Esophagus muscularis mucosa (tissue), 4 donors: ENCODE measurements around the gene TRAPPC4. TPM values are rescaled to one million over a fixed set of nuclear protein-coding genes. Genes with fewer than 3 reads are reported as not detected.

Experiments used
- DNase-seq: peaks from one replicate; pipeline ENCODE4 v3.0.0-alpha.2; 2017; ENCODE audit errors: extremely low spot score
- H3K27ac ChIP-seq, 4 donors: fragments of 200-600 bp; sonication (generic); replicated peaks in 1 of 4; 1 replicate in 3 of 4; 2 replicates in 1 of 4; pipeline ENCODE4 v1.5.1; 2016 to 2019; ENCODE audit warnings: mild to moderate bottlenecking in 1 of 4
- H3K27me3 ChIP-seq, 4 donors: fragments of 200-600 bp; sonication (generic); one replicate each; pipeline versions ENCODE4 v1.5.1 to v1.6.0; 2016 to 2019
- H3K36me3 ChIP-seq, 4 donors: fragments of 200-600 bp; sonication (generic); one replicate each; pipeline ENCODE4 v1.5.1; 2016 to 2019
- H3K4me1 ChIP-seq, 4 donors: fragments of 200-600 bp; sonication (generic); one replicate each; pipeline ENCODE4 v1.5.1; 2016 to 2019
- H3K4me3 ChIP-seq, 4 donors: fragments of 200-600 bp; sonication (generic); 1 replicate in 2 of 4; 2 replicates in 2 of 4; pipeline ENCODE4 v1.5.1; 2016 to 2019; ENCODE audit warnings: mild to moderate bottlenecking in 4 of 4, moderate library complexity in 1 of 4
- H3K9me3 ChIP-seq, 4 donors: fragments of 200-600 bp; sonication (generic); 1 replicate in 3 of 4; 2 replicates in 1 of 4; pipeline ENCODE4 v1.5.1; 2016 to 2019
- CTCF ChIP-seq, 3 experiments: fragments of 200-600 bp in 2 of 3; fragments of 450-650 bp in 1 of 3; sonication (generic) in 2 of 3; IDR thresholded peaks; one replicate each; pipeline ENCODE4 v1.5.1; 2017 to 2019; ENCODE audit warnings: antibody characterized with exemption in 3 of 3, mild to moderate bottlenecking in 2 of 3, moderate library complexity in 1 of 3
- EP300 ChIP-seq: sonication (generic); formaldehyde crosslinking; IDR thresholded peaks from one replicate; pipeline ENCODE4 v1.6.1; 2017; ENCODE audit warnings: antibody characterized with exemption
- POLR2A ChIP-seq: fragments of 450-650 bp; IDR thresholded peaks from one replicate; pipeline ENCODE4 v1.6.1; 2017; ENCODE audit warnings: antibody characterized with exemption, moderate library complexity, mild to moderate bottlenecking, low read depth
- POLR2AphosphoS5 ChIP-seq, 2 donors: sonication (generic); formaldehyde crosslinking; IDR thresholded peaks; one replicate each; pipeline ENCODE4 v1.6.1; 2017; ENCODE audit warnings: antibody characterized with exemption in 2 of 2
- WGBS: methylation state at CpG from one replicate; pipeline ENCODE4 v1.1.5; 2018; 5-methylcytosine and 5-hydroxymethylcytosine counted together
- intact Hi-C: fragments of 100-400 bp; cut with DNase I; formaldehyde crosslinking; loops from one replicate; pipeline ENCODE4 v1.15.1; 2023
- total RNA-seq, 4 donors: library from RNA; depleted of rRNA; stranded (reverse); fragments of >200 nt; gene quantifications; one replicate each; pipeline versions ENCODE4 v1.1.0 to v1.2.1, GENCODE V29; 2016

TRAPPC4 gene
- total RNA-seq, 4 donors from 2014 or later: 38.2 to 47.2 (median 42.4) TPM

GRCh38 chr11:119029069-119029339, 10.4 kb downstream of the TRAPPC4 start:
- no peaks in the 10 kb centered on the region for H3K27me3 ChIP-seq
- H3K4me1 ChIP-seq: peaks cover 15 to 36% (median 29%) of the 10 kb centered on the region in 4 donors
- intact Hi-C loops: no loop called here
- TF ChIP-seq POLR2AphosphoS5 (IDR thresholded peaks at IDR 0.05): no peak
- no peak for TF ChIP-seq CTCF (IDR thresholded peaks at IDR 0.05)
- TF ChIP-seq POLR2A: no peak
- no peak for TF ChIP-seq EP300
- H3K9me3 ChIP-seq: no peaks in the 10 kb centered on the region
- 100% methylated on average over 1 of the region's 1 CpG for WGBS
- no peak for DNase-seq
- peaks cover 7 to 46% (median 39%) of the 10 kb centered on the region in 4 donors for H3K36me3 ChIP-seq
- H3K4me3 ChIP-seq: no peak overlapping the region
- peak overlapping the region in 2 of 4 donors; percentile 80 to 87 for H3K27ac ChIP-seq

GRCh38 chr11:119029340-119030028, 10.9 kb downstream of the TRAPPC4 start:
- no peaks in the 10 kb centered on the region for H3K27me3 ChIP-seq
- no peaks in the 10 kb centered on the region for H3K9me3 ChIP-seq
- intact Hi-C loops: no loop called here
- 73% methylated on average over 9 of the region's 10 CpGs for WGBS
- H3K36me3 ChIP-seq: peaks cover 4 to 41% (median 34%) of the 10 kb centered on the region in 4 donors
- peaks cover 15 to 34% (median 26%) of the 10 kb centered on the region in 4 donors for H3K4me1 ChIP-seq
- peak overlapping the region; percentile 80 to 87 (median 82) for H3K27ac ChIP-seq
- TF ChIP-seq EP300 (no peak), CTCF (IDR thresholded peaks at IDR 0.05) (no peak), POLR2AphosphoS5 (IDR thresholded peaks at IDR 0.05) (no peak), POLR2A (no peak)
- H3K4me3 ChIP-seq: peak overlapping the region; percentile 68 to 94 (median 80)
- DNase-seq: no peak

GRCh38 chr11:119030029-119030328, 11.4 kb downstream of the TRAPPC4 start:
- DNase-seq: no peak
- Histone ChIP-seq H3K27ac (peak overlapping the region; percentile 80 to 87 (median 82)), H3K27me3 (no peaks in the 10 kb centered on the region), H3K36me3 (peaks cover 0 to 36% (median 29%) of the 10 kb centered on the region in 4 donors), H3K4me1 (peaks cover 11 to 30% (median 21%) of the 10 kb centered on the region in 4 donors), H3K9me3 (no peaks in the 10 kb centered on the region), H3K4me3 (peak overlapping the region; percentile 68 to 94 (median 80))
- intact Hi-C loops: no loop called here
- WGBS: 54% methylated on average over 2 of the region's 13 CpGs
- TF ChIP-seq POLR2A: no peak
- TF ChIP-seq POLR2AphosphoS5 (IDR thresholded peaks at IDR 0.05): no peak
- no peak for TF ChIP-seq EP300
- no peak for TF ChIP-seq CTCF (IDR thresholded peaks at IDR 0.05)

GRCh38 chr11:119030329-119031047, 11.9 kb downstream of the TRAPPC4 start, which contains the start of gene SLC37A4:
TSS of gene SLC37A4 (minus strand) at chr11:119030877.
- peak within 1 kb of the TSS; percentile 80 to 87 (median 82) for H3K27ac ChIP-seq
- TF ChIP-seq POLR2AphosphoS5 (IDR thresholded peaks at IDR 0.05) (peak; percentile 78 to 95), POLR2A (no peak), CTCF (IDR thresholded peaks at IDR 0.05) (peak in 2 of 3 experiments; percentile 91 to 98), EP300 (no peak)
- WGBS: 0% methylated on average over 8 of the region's 67 CpGs
- H3K9me3 ChIP-seq: no peaks in the 10 kb centered on the region
- intact Hi-C loops: no loop called here
- peak; percentile 99 for DNase-seq
- peak within 1 kb of the TSS; percentile 68 to 94 (median 80) for H3K4me3 ChIP-seq
- peaks cover 9 to 30% (median 19%) of the 10 kb centered on the region in 4 donors for H3K4me1 ChIP-seq
- H3K27me3 ChIP-seq: no peaks in the 10 kb centered on the region
- H3K36me3 ChIP-seq: peaks cover 0 to 31% (median 24%) of the 10 kb centered on the region in 4 donors
